GM20000 (cell line): ENCODE measurements around the gene RAB27B.

Experiments used
- DNase-seq: peaks from one replicate; pipeline ENCODE4 v3.0.0; 2012; ENCODE audit warnings: low spot score
- TF ChIP-seq, protein P1 (sequence below): IDR thresholded peaks from 2 replicates; pipeline ENCODE4 v1.5.1; 2012; ENCODE audit warnings: mild to moderate bottlenecking, control low read depth; ENCODE audit errors: extremely low read depth, missing control alignments

RAB27B gene

DNA sequence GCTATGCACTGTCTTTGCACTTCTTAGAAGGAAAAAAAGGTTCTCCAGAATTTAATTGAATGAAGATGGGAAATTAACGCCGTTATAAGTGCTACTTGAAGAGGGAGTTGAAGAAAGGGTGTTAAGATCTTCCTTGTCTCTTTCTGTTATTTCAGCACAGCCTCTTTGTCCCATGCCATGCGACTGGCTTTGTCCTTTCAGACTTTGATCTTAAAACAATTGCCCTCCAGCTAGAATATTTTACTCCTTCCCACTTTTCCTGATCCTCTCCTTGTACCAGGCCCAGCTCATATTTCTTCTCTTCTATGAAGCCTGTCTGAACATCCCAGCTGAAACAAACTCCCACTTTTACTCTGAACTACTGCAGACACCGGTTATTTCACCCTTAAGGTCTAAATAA lies 51.4 kb downstream of the RAB27B start:
- DNase-seq: no peak
- TF ChIP-seq, protein P1, sequence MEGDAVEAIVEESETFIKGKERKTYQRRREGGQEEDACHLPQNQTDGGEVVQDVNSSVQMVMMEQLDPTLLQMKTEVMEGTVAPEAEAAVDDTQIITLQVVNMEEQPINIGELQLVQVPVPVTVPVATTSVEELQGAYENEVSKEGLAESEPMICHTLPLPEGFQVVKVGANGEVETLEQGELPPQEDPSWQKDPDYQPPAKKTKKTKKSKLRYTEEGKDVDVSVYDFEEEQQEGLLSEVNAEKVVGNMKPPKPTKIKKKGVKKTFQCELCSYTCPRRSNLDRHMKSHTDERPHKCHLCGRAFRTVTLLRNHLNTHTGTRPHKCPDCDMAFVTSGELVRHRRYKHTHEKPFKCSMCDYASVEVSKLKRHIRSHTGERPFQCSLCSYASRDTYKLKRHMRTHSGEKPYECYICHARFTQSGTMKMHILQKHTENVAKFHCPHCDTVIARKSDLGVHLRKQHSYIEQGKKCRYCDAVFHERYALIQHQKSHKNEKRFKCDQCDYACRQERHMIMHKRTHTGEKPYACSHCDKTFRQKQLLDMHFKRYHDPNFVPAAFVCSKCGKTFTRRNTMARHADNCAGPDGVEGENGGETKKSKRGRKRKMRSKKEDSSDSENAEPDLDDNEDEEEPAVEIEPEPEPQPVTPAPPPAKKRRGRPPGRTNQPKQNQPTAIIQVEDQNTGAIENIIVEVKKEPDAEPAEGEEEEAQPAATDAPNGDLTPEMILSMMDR: no peak

DNA sequence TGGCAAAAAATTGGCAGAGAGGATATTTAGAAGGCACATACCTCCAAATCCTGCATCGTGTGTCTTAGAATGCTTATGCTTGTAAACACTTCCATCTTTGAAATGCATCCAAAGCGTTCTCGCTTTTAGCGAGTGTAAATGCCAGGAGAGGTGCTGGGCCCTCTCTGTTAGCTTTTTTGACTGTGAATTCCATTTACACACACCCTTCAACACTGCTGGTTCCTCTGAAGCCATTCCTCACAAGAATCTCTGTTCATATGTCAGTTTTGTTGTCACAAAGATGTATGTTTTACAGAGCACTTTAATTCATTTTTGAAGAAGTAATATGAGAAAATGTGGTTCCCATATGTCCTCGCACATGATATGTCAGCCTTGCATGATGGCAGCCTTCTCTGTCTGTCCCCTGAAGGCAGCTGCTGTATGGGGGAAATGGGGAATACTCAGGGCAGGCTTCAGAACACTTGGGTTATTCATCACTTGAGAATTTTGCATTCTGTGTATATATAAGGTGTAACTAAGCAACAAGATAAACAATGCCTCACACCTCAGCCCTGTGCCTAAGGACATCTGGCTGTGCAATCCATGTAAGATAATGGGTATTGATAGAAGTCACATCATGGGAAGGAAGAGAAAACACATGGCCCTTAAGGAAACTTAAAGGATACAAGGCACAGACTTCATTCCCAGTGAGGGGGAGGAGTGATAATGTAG lies 52.3 kb downstream of the RAB27B start:
- DNase-seq: no peak
- TF ChIP-seq, protein P1: no peak

DNA sequence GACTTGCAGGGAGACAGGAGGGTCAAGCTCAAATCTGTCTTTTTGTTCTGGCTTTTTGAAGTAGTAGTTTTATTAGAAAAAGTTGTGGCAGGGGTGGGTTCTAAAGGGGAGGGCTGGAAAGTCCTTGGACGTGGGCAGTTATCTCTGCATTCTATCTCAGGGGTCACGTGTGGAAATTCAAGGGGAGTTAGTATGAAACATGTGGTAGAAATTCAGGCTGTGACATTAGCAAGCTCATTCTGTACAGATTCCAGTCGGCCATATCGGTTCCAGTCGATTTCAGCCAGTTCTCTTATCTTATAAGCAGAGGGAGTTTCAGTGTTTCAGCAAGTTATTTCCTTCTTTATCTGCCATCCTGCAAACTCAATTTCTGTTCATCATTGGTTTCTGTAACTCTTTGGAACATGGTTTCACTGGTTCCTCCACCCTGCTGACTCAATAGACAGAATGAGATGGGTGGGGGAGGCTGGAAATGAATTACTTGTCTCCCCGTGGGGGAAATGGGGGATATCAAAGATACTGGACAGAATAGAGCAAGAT lies 53.0 kb downstream of the RAB27B start:
- no peak for DNase-seq
- TF ChIP-seq, protein P1: no peak

DNA sequence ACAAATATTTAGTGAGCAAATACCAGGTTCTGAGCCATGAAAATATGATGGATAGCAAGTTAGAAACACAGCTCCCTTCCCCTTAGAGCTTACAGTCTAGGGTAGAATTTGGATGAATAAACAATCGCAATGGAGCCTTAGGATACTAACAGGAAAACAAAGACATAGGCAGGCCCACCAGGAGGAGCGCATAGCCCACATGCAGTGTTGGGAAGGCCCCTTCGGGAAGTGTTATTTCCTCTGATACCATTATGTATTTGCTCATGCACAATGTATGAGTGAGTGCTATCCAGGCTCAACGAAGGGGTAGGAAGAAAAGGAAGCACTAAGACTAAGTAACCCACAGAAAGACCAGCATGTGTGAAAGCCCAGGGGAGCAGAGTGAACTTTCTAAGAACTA lies 54.0 kb downstream of the RAB27B start:
- no peak for DNase-seq
- TF ChIP-seq, protein P1: no peak

DNA sequence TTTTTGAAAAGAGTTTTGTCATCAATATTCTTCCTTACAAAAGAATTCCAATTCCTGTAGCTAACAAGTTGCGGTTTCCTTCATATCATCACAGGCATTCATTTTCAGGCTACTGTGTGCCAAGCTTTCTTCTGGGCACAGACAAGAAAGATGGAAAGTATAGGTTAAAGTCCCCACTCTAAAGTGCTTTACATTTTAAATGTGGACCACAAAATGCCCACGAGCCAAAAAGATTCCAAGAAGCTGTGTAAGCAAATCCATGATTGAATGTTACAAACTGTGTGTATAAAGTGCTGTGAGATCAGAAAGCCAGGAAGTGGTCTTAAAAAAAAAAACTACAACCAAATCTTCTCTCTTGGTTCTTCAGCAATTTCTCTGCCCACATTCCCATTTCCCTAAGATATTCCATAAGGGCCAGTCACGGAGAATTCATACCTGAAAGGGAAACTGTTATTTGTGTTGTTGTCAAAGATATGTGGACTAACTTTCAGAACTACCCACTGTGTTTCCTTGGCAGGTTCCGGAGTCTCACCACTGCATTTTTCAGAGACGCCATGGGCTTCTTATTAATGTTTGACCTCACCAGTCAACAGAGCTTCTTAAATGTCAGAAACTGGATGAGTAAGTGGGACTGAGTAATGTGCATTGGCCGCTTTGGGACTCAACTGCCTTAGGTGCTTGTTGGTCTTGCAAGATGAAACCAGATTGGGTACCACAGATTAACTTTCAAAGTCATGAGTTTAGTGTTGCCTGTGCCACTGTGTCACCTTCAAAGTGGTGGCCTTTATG lies 55.7 kb downstream of the RAB27B start:
- TF ChIP-seq, protein P1: no peak
- no peak for DNase-seq

DNA sequence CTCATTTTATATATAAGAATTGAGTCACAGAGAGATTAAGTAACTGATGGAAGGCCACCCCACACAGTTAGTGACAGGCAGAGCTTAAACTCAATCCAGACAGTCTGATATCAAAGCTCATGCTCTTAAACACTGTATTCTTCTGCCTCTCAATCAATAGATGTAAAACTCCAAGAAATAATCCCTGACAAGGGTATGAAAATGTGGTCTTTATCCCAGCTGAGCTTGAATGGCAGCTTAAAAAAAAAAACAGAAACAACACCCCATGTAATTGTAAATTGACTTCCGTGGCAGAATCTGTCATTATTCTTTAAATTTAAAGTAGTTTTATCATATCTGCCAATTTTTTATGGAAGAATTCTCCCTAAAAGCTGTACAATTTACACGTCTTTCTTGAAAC lies 60.1 kb downstream of the RAB27B start:
- TF ChIP-seq, protein P1: no peak
- no peak for DNase-seq

DNA sequence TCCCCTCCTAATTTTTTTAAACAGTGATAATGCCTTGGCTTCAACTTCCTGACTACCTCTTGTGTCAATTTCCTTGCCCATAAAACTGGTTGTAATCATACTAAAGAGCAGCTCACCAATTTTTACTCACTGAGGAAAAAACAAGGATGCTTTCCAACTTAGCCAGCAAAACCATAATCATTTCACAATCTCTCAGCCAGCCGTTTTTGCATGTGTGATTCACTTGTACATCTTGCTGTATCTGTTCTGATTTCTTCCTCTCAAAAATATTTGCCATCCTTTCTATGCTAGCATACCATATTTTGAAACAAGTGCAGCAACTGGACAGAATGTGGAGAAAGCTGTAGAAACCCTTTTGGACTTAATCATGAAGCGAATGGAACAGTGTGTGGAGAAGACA lies 60.7 kb downstream of the RAB27B start:
- TF ChIP-seq, protein P1: no peak
- DNase-seq: no peak
